ENCODE results near the gene PLEKHM2. TPM values are rescaled to one million over a fixed set of nuclear protein-coding genes. Genes with fewer than 3 reads are reported as not detected.

PLEKHM2 gene
- polyA plus RNA-seq, 1 donor (not counting 4 experiments of a cell fraction or from before 2014, with no cell fraction given): 30.0 TPM

DNA sequence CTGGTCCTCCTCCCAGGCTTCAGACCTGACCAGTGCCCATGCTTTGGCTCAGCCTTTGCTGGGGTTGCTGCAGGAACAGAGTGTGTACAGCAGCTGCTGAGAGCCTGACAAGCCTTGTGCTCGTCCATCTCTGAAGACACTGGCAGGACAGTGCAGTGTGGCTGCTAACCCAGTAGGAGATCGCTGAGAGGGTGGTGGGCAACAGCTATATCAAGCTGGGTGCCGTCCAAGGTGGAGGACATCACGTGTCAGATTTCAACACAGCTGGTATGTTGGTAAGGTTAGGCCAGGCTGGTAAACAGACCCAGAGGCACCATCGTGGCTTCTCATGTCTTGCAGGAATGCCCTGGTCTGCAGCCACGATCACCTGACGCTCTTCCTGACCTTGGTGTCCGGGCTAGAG lies 34.1 kb downstream of the PLEKHM2 start:
- Histone ChIP-seq H4K20me1 (ENCODE audit: control insufficient read depth, extremely low read depth, insufficient read depth, low read length) (no peaks in the 10 kb centered on the region), H2AFZ (ENCODE audit: control insufficient read depth, low read length) (no peak overlapping the region), H3K36me3 (ENCODE audit: control insufficient read depth in 2 of 2, extremely low read depth in 1 of 2, insufficient read depth in 2 of 2, low read length in 2 of 2) (peaks cover 37 to 52% of the 10 kb centered on the region in 2 experiments), H3K4me3 (ENCODE audit: control insufficient read depth in 2 of 3, extremely low read depth in 1 of 3, insufficient read depth in 2 of 3, low read depth in 1 of 3, low read length in 3 of 3) (no peak overlapping the region), H3K9ac (ENCODE audit: control insufficient read depth, extremely low read depth, insufficient read depth, low read length) (no peak overlapping the region), H3K79me2 (ENCODE audit: control insufficient read depth, insufficient read depth, low read length) (peaks cover 11% of the 10 kb centered on the region), H3K27me3 (ENCODE audit: control insufficient read depth, extremely low read depth, insufficient read depth, low read length) (no peaks in the 10 kb centered on the region), H3K4me1 (ENCODE audit: control insufficient read depth, extremely low read depth, insufficient read depth, low read length) (no peaks in the 10 kb centered on the region), H3K4me2 (ENCODE audit: control insufficient read depth, extremely low read depth, insufficient read depth, low read depth, low read length) (no peak overlapping the region), H3K27ac (ENCODE audit: control insufficient read depth, insufficient read depth, low read length) (no peak overlapping the region), H3K9me3 (ENCODE audit: control insufficient read depth, low read depth, low read length) (no peaks in the 10 kb centered on the region), H3K9me1 (ENCODE audit: control insufficient read depth, extremely low read depth, insufficient read depth, low read length) (peaks cover 2% of the 10 kb centered on the region)
- no peak for FAIRE-seq
- TF ChIP-seq, protein P1, sequence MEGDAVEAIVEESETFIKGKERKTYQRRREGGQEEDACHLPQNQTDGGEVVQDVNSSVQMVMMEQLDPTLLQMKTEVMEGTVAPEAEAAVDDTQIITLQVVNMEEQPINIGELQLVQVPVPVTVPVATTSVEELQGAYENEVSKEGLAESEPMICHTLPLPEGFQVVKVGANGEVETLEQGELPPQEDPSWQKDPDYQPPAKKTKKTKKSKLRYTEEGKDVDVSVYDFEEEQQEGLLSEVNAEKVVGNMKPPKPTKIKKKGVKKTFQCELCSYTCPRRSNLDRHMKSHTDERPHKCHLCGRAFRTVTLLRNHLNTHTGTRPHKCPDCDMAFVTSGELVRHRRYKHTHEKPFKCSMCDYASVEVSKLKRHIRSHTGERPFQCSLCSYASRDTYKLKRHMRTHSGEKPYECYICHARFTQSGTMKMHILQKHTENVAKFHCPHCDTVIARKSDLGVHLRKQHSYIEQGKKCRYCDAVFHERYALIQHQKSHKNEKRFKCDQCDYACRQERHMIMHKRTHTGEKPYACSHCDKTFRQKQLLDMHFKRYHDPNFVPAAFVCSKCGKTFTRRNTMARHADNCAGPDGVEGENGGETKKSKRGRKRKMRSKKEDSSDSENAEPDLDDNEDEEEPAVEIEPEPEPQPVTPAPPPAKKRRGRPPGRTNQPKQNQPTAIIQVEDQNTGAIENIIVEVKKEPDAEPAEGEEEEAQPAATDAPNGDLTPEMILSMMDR (optimal IDR thresholded peaks at IDR 0.05 in 1 of 3, IDR thresholded peaks at IDR 0.05 in 1 of 3, conservative IDR thresholded peaks at IDR 0.05 in 1 of 3; ENCODE audit: extremely low read depth in 1 of 3, insufficient read depth in 2 of 3, low read length in 3 of 3): no peak
- no peak for TF ChIP-seq EZH2 (IDR thresholded peaks at IDR 0.05; ENCODE audit: low read length)
- no peak for DNase-seq (ENCODE audit: low read depth, low spot score)
- dilution Hi-C loops (cut with MboI; ENCODE audit: extremely low pct_ligation_motif_present, low sequenced_read_pairs): no loop called here

DNA sequence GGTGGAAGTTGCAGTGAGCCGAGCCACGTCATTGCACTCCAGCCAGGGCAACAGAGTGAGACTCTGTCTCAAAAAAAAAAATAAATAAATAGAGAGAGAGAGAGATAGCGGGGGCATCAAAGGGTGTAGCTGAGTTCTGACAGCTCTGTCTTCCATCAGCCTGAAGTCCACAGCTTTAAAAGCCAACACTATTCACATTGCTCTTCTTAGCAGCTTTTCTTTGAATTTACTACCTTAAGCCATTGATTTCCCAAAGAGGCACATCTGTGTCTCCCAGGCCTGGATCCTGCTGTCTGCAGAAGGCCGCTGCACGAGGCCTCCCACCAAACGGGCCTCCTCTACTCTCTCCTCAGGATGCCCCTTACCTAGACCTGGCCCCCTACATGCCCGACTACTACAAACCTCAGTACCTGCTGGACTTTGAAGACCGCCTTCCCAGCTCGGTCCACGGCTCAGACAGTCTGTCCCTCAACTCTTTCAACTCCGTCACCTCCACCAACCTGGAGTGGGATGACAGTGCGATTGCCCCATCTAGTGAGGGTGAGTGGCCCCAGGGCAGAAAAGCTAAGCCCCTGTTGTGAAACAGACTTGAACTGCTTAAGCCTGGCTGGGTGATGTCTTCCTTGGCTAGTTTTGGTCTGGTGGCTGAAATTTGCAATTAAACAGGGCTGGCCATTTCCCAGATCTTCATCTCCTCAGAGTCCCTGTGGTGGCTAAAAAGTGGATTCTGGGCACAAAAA lies 35.4 kb downstream of the PLEKHM2 start:
- peaks cover 37 to 56% of the 10 kb centered on the region in 2 experiments for H3K36me3 ChIP-seq (ENCODE audit: control insufficient read depth in 2 of 2, extremely low read depth in 1 of 2, insufficient read depth in 2 of 2, low read length in 2 of 2)
- peaks cover 2% of the 10 kb centered on the region for H3K9me1 ChIP-seq (ENCODE audit: control insufficient read depth, extremely low read depth, insufficient read depth, low read length)
- H3K4me3 ChIP-seq (ENCODE audit: control insufficient read depth in 2 of 3, extremely low read depth in 1 of 3, insufficient read depth in 2 of 3, low read depth in 1 of 3, low read length in 3 of 3): no peak overlapping the region
- no peak overlapping the region for H3K9ac ChIP-seq (ENCODE audit: control insufficient read depth, extremely low read depth, insufficient read depth, low read length)
- H2AFZ ChIP-seq (ENCODE audit: control insufficient read depth, low read length): no peak overlapping the region
- no peaks in the 10 kb centered on the region for H3K9me3 ChIP-seq (ENCODE audit: control insufficient read depth, low read depth, low read length)
- dilution Hi-C loops (cut with MboI; ENCODE audit: extremely low pct_ligation_motif_present, low sequenced_read_pairs): no loop called here
- no peaks in the 10 kb centered on the region for H4K20me1 ChIP-seq (ENCODE audit: control insufficient read depth, extremely low read depth, insufficient read depth, low read length)
- no peak overlapping the region for H3K27ac ChIP-seq (ENCODE audit: control insufficient read depth, insufficient read depth, low read length)
- no peaks in the 10 kb centered on the region for H3K27me3 ChIP-seq (ENCODE audit: control insufficient read depth, extremely low read depth, insufficient read depth, low read length)
- peaks cover 5% of the 10 kb centered on the region for H3K79me2 ChIP-seq (ENCODE audit: control insufficient read depth, insufficient read depth, low read length)
- FAIRE-seq (no peak), DNase-seq (ENCODE audit: low read depth, low spot score) (no peak)
- no peak overlapping the region for H3K4me2 ChIP-seq (ENCODE audit: control insufficient read depth, extremely low read depth, insufficient read depth, low read depth, low read length)
- no peaks in the 10 kb centered on the region for H3K4me1 ChIP-seq (ENCODE audit: control insufficient read depth, extremely low read depth, insufficient read depth, low read length)
- TF ChIP-seq EZH2 (IDR thresholded peaks at IDR 0.05; ENCODE audit: low read length): no peak
- TF ChIP-seq, protein P1 (optimal IDR thresholded peaks at IDR 0.05 in 1 of 3, IDR thresholded peaks at IDR 0.05 in 1 of 3, conservative IDR thresholded peaks at IDR 0.05 in 1 of 3; ENCODE audit: extremely low read depth in 1 of 3, insufficient read depth in 2 of 3, low read length in 3 of 3): no peak

Measured in keratinocyte (primary cell).